Fibroblast of skin of right biceps (primary cell): Measurements from ENCODE around the gene PCDHB15.

ENCODE experiments used
- DNase-seq: peaks from one replicate; pipeline ENCODE4 v3.0.0-alpha.2; 2013

PCDHB15 gene

GRCh38 chr5:141250576-141250975 lies 5.4 kb downstream of the PCDHB15 start:
- no peak for DNase-seq

- no peak for DNase-seq
Measured at GRCh38 chr5:141258464-141258863, 13.3 kb downstream of the PCDHB15 start.

- no peak for DNase-seq
Measured at GRCh38 chr5:141258948-141259347, 13.8 kb downstream of the PCDHB15 start.

GRCh38 chr5:141260458-141261237 lies 15.5 kb downstream of the PCDHB15 start:
- DNase-seq: no peak

GRCh38 chr5:141261238-141261546 lies 16.0 kb downstream of the PCDHB15 start:
- no peak for DNase-seq

GRCh38 chr5:141269195-141269594 lies 24.0 kb downstream of the PCDHB15 start:
- DNase-seq: no peak

- no peak for DNase-seq
Measured at GRCh38 chr5:141272906-141273305, 27.7 kb downstream of the PCDHB15 start.

- no peak for DNase-seq
Measured at GRCh38 chr5:141298376-141298775, 53.2 kb downstream of the PCDHB15 start.
